Brain microvascular endothelial cell (primary cell): ENCODE measurements around the gene MARK1.

Experiments
- DNase-seq: peaks from one replicate; pipeline ENCODE4 v3.0.0-alpha.2; 2020
- H3K27ac ChIP-seq: fragments of 250-450 bp; sonication (Bioruptor Pico); 2 replicates; pipeline ENCODE4 v1.5.1; 2020; ENCODE audit warnings: mild to moderate bottlenecking, moderate library complexity
- H3K27me3 ChIP-seq: fragments of 250-450 bp; sonication (Bioruptor Pico); replicated peaks from 2 replicates; pipeline ENCODE4 v1.5.1; 2020; ENCODE audit warnings: mild to moderate bottlenecking
- H3K36me3 ChIP-seq: fragments of 250-450 bp; sonication (Bioruptor Pico); replicated peaks from 2 replicates; pipeline ENCODE4 v1.5.1; 2020; ENCODE audit warnings: mild to moderate bottlenecking
- H3K4me3 ChIP-seq: 2 replicates; pipeline ENCODE4 v1.5.1; 2011; ENCODE audit warnings: low read depth, mild to moderate bottlenecking, control low read depth, low read length, moderate library complexity
- in situ Hi-C: cut with HindIII; loops from 2 replicates; pipeline ENCODE4 v1.10.0; 2017; ENCODE audit warnings: low sequenced_read_pairs, low pct_ligation_motif_present
- TF ChIP-seq, protein P1 (sequence below): IDR thresholded peaks from 2 replicates; pipeline ENCODE4 v1.5.1; 2011; ENCODE audit warnings: low read depth, mild to moderate bottlenecking, moderate library complexity, low read length, control low read depth, inconsistent platforms; ENCODE audit errors: missing control alignments

MARK1 gene

DNA sequence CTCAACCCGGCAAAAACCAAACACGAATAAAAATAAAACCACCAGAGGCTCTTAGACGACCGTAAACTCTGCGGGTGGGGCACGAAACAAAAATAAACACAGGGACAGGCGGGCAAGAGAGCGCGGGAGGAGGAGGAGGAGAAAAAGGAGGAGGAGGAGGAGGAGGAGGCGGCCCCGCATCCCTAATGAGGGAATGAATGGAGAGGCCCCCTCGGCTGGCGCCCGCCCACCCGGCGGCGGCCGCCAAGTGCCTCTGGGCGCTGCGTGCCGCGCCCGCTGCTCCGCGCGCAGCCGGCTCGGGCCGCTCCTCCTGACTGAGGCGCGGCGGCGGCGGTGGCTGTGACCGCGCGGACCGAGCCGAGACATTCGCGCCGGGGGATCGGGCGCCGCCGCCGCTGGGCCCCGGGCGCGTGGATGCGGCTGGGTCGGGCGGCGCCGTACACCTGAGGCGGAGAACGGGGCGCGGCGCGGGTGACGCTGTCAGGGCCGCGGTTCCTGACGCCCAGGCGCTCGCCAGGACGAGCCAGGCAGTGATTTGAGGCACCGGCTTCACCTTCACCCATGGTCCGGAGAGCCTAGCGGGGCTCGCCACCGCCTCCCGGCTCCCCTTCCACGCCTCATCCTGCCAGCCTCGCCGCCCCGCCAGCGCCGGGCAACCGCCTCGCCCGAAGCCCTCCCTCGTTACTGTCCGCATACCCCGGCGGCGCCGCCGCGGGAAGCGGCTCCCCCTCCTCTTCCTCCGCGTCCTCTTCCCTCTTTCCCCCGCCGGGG is at the start of gene MARK1:
Gene MARK1, plus strand, starts transcription at position 229 of the 771 bp plus-strand sequence. CDS start 687 bp downstream, outside the sequence.
- peak within 1 kb of the TSS; percentile 74 for H3K4me3 ChIP-seq
- in situ Hi-C loops = no loop called here
- no peak for DNase-seq

DNA sequence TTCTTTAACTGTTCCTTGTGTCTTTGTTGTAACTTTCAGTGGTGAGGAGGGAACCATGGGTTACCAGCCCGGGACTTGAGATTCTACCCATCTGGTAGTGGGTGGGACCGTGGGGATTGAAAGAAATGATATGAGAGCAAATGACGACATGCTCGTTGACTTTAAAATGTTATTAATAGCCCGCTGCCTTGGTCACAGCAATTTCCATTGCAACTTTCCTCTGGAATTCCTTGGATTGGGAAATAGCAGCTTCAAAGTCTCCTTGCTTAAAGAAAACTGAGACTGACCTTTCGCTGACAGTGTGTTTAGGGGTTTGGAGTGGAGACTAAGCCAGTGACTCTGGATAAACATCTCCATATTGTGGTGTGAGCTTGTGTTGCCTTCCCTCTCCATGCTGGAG is 44.2 kb upstream of the MARK1 start:
- DNase-seq = no peak
- Histone ChIP-seq H3K27me3 (no peaks in the 10 kb centered on the region), H3K27ac (no peak overlapping the region), H3K4me3 (no peak overlapping the region), H3K36me3 (no peaks in the 10 kb centered on the region)
- TF ChIP-seq, protein P1, sequence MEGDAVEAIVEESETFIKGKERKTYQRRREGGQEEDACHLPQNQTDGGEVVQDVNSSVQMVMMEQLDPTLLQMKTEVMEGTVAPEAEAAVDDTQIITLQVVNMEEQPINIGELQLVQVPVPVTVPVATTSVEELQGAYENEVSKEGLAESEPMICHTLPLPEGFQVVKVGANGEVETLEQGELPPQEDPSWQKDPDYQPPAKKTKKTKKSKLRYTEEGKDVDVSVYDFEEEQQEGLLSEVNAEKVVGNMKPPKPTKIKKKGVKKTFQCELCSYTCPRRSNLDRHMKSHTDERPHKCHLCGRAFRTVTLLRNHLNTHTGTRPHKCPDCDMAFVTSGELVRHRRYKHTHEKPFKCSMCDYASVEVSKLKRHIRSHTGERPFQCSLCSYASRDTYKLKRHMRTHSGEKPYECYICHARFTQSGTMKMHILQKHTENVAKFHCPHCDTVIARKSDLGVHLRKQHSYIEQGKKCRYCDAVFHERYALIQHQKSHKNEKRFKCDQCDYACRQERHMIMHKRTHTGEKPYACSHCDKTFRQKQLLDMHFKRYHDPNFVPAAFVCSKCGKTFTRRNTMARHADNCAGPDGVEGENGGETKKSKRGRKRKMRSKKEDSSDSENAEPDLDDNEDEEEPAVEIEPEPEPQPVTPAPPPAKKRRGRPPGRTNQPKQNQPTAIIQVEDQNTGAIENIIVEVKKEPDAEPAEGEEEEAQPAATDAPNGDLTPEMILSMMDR = no peak
- in situ Hi-C loops = no loop called here

More for the DNA sequence above, at the start of gene MARK1:
- TF ChIP-seq, protein P1 = no peak
- no peaks in the 10 kb centered on the region for H3K27me3 ChIP-seq
- H3K36me3 ChIP-seq = no peaks in the 10 kb centered on the region
- no peak within 1 kb of the TSS for H3K27ac ChIP-seq

DNA sequence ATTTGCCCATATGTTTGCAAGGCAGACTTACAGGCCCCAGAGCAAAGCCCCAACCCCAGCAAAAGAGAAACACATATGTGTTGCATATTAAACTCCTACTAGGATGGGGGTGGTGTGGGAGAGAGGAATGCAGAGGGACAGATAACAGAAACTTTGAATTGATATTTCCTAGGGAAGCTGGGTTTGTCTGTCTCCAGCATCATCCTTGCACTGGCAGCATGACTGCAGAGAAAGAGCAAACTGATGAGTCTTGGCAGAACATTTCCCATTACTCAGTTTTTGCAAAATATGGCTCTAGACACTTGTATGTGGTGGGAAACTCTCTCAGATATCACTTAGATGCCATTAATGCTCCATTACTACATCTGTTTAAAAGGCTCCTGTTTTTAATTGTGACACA is 43.8 kb upstream of the MARK1 start:
- Histone ChIP-seq H3K36me3 (no peaks in the 10 kb centered on the region), H3K27me3 (no peaks in the 10 kb centered on the region), H3K4me3 (no peak overlapping the region), H3K27ac (no peak overlapping the region)
- TF ChIP-seq, protein P1 = no peak
- no peak for DNase-seq
- in situ Hi-C loops = no loop called here

DNA sequence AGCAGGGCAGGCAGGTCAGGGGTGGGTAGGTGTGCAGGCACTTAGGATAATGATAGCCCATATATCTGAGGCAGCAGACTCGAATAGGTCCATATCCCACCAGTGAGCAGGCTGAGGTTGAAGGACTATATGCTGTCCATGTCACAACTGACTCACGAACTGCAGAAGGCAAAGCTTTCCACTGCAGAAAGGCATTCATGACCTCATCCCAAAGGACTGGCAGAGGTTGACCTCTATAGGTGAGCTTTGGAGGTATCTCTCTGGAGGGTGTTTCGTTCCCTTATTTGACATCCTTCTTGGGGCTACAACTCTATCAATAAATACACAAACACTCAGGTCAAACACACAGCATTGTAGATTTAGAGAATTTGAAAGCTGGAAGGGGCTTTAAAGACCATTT is 42.8 kb upstream of the MARK1 start:
- Histone ChIP-seq H3K27ac (no peak overlapping the region), H3K27me3 (no peaks in the 10 kb centered on the region), H3K36me3 (no peaks in the 10 kb centered on the region), H3K4me3 (no peak overlapping the region)
- in situ Hi-C loops = no loop called here
- TF ChIP-seq, protein P1 = no peak
- no peak for DNase-seq

DNA sequence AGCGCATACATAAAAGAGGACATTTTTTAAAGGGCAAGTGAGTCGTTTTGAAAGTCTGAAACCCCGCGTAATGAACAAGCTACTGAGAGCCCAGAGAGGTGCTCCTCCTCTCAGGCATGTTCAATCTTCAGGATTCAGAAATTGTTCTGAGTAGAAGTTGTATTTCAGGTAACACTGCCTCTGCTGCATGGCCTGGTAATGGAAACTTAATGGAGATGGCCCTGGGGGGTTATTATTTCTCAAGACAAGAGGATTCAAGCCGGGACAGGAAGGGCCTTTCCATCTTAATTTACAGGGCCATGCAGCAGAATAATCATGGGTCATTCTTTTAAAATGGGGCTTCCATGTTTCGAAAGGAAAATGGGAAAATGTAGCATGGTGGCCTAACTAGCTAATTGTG is 42.1 kb upstream of the MARK1 start:
- in situ Hi-C loops = no loop called here
- Histone ChIP-seq H3K27me3 (no peaks in the 10 kb centered on the region), H3K27ac (no peak overlapping the region), H3K4me3 (no peak overlapping the region), H3K36me3 (no peaks in the 10 kb centered on the region)
- DNase-seq = no peak
- TF ChIP-seq, protein P1 = no peak
